Germinal center (tissue), 1 donor: ENCODE data around the gene OR1D5.
"Not testable (repeated sequence)": the region's sequence is repeated elsewhere in the genome, so short reads cannot be mapped to it uniquely, and the experiment has no call there.

Experiments
- DNase-seq: peaks from one replicate; pipeline ENCODE4 v3.0.0; 2012; ENCODE audit warnings: mixed read lengths, low spot score

Gene OR1D5

GRCh38 chr17:3032258-3033247, 30.9 kb downstream of the OR1D5 start:
- no peak for DNase-seq

GRCh38 chr17:3030852-3031470, 32.4 kb downstream of the OR1D5 start:
- DNase-seq = not testable (repeated sequence)

- no peak for DNase-seq
Measured at GRCh38 chr17:3030096-3030495, 33.3 kb downstream of the OR1D5 start.

GRCh38 chr17:3029213-3029913, 34.0 kb downstream of the OR1D5 start:
- no peak for DNase-seq

GRCh38 chr17:3027786-3028532, 35.4 kb downstream of the OR1D5 start:
- no peak for DNase-seq

GRCh38 chr17:3026856-3027751, 36.3 kb downstream of the OR1D5 start:
- no peak for DNase-seq

- no peak for DNase-seq
Measured at GRCh38 chr17:3026125-3026855, 37.1 kb downstream of the OR1D5 start.

GRCh38 chr17:3025421-3026124, 37.8 kb downstream of the OR1D5 start:
- no peak for DNase-seq

GRCh38 chr17:3024346-3024745, 39.1 kb downstream of the OR1D5 start:
- DNase-seq = no peak

GRCh38 chr17:3022197-3022596, 41.2 kb downstream of the OR1D5 start:
- no peak for DNase-seq

GRCh38 chr17:3020381-3020780, 43.0 kb downstream of the OR1D5 start:
- no peak for DNase-seq

- DNase-seq = no peak
Measured at GRCh38 chr17:3019761-3020160, 43.6 kb downstream of the OR1D5 start.

GRCh38 chr17:3017936-3018335, 45.5 kb downstream of the OR1D5 start:
- DNase-seq = no peak

GRCh38 chr17:3015890-3016289, 47.5 kb downstream of the OR1D5 start:
- no peak for DNase-seq

GRCh38 chr17:3012926-3013581, 50.4 kb downstream of the OR1D5 start:
- peak; percentile 78 for DNase-seq
